ENCODE measurements around the gene PCDHA8. TPM values are rescaled to one million over a fixed set of nuclear protein-coding genes. Genes with fewer than 3 reads are reported as not detected.
"Not testable (repeated sequence)": the region's sequence is repeated elsewhere in the genome, so short reads cannot be mapped to it uniquely, and the experiment has no call there.

Gene PCDHA8
- not detected for total RNA-seq
- long read RNA-seq = 0 reads

- DNase-seq (no peak), ATAC-seq (no peak)
- intact Hi-C loops (cut with DNase I, micrococcal nuclease) = no loop called here
Measured at GRCh38 chr5:140840978-140841962, at the start of gene PCDHA8. PCDHA8 (plus strand) TSS chr5:140841187; CDS start chr5:140841322, 135 bp downstream.

GRCh38 chr5:140794595-140795258, 46.3 kb upstream of the PCDHA8 start, which contains the start of gene PCDHA2:
PCDHA2 (plus strand) TSS chr5:140794852.
- no peak for ATAC-seq
- DNase-seq = no peak
- intact Hi-C loops (cut with DNase I, micrococcal nuclease) = no loop called here

- DNase-seq (no peak), ATAC-seq (no peak)
- intact Hi-C loops (cut with DNase I, micrococcal nuclease) = no loop called here
Measured at GRCh38 chr5:140795259-140795641, 45.7 kb upstream of the PCDHA8 start.

GRCh38 chr5:140796072-140796717, 44.8 kb upstream of the PCDHA8 start:
- ATAC-seq; DNase-seq; intact Hi-C loops (cut with DNase I, micrococcal nuclease): not testable (repeated sequence)

GRCh38 chr5:140796718-140797095, 44.3 kb upstream of the PCDHA8 start:
- intact Hi-C loops (cut with DNase I, micrococcal nuclease) = no loop called here
- DNase-seq = no peak
- no peak for ATAC-seq

- ATAC-seq (no peak), DNase-seq (no peak)
- intact Hi-C loops (cut with DNase I, micrococcal nuclease) = no loop called here
Measured at GRCh38 chr5:140800816-140801493, 40.0 kb upstream of the PCDHA8 start, which contains the start of gene PCDHA3. PCDHA3 (plus strand) TSS chr5:140801057.

- ATAC-seq (no peak), DNase-seq (no peak)
- intact Hi-C loops (cut with DNase I, micrococcal nuclease) = no loop called here
Measured at GRCh38 chr5:140801494-140801841, 39.5 kb upstream of the PCDHA8 start.

- ATAC-seq; DNase-seq; intact Hi-C loops (cut with DNase I, micrococcal nuclease): not testable (repeated sequence)
Measured at GRCh38 chr5:140802381-140802780, 38.6 kb upstream of the PCDHA8 start.

- no peak for ATAC-seq
- no peak for DNase-seq
- intact Hi-C loops (cut with DNase I, micrococcal nuclease) = no loop called here
Measured at GRCh38 chr5:140802781-140803271, 38.2 kb upstream of the PCDHA8 start.

GRCh38 chr5:140806834-140807775, 33.9 kb upstream of the PCDHA8 start, which contains the start of gene PCDHA4:
PCDHA4 (plus strand) TSS chr5:140807068.
- peak; percentile 71 for ATAC-seq
- intact Hi-C loops (cut with DNase I, micrococcal nuclease) = no loop called here
- DNase-seq = no peak

GRCh38 chr5:140808241-140808888, 32.6 kb upstream of the PCDHA8 start:
- DNase-seq; intact Hi-C loops (cut with DNase I, micrococcal nuclease); ATAC-seq: not testable (repeated sequence)

- no peak for ATAC-seq
- intact Hi-C loops (cut with DNase I, micrococcal nuclease) = no loop called here
- DNase-seq = no peak
Measured at GRCh38 chr5:140808889-140809291, 32.1 kb upstream of the PCDHA8 start.

GRCh38 chr5:140821375-140822280, 19.4 kb upstream of the PCDHA8 start, which contains the start of gene PCDHA5:
PCDHA5 (plus strand) TSS chr5:140821613.
- intact Hi-C loops (cut with DNase I, micrococcal nuclease) = no loop called here

GRCh38 chr5:140822281-140822629, 18.7 kb upstream of the PCDHA8 start:
- ATAC-seq = no peak
- intact Hi-C loops (cut with DNase I, micrococcal nuclease) = no loop called here
- DNase-seq = no peak

More at GRCh38 chr5:140821375-140822280, 19.4 kb upstream of the PCDHA8 start, which contains the start of gene PCDHA5:
- no peak for DNase-seq
- no peak for ATAC-seq

- ATAC-seq; intact Hi-C loops (cut with DNase I, micrococcal nuclease); DNase-seq: not testable (repeated sequence)
Measured at GRCh38 chr5:140822969-140823368, 18.0 kb upstream of the PCDHA8 start.

GRCh38 chr5:140823475-140823874, 17.5 kb upstream of the PCDHA8 start:
- intact Hi-C loops (cut with DNase I, micrococcal nuclease) = no loop called here
- ATAC-seq = no peak
- DNase-seq = no peak
